Smooth muscle cell (in vitro differentiated cells): Measurements from ENCODE around the gene AZU1. TPM values are rescaled to one million over a fixed set of nuclear protein-coding genes. Genes with fewer than 3 reads are reported as not detected.

ENCODE experiments used
- DNase-seq: peaks from one replicate; lab custom pipeline; 2025; ENCODE audit not compliant: unreplicated experiment; lab: John Stamatoyannopoulos, UW
- H2AFZ ChIP-seq: fragments of 200-600 bp; sonication (generic); 2 replicates; pipeline ENCODE4 v1.6.0; 2016; ENCODE audit warnings: antibody characterized with exemption, low read depth, mild to moderate bottlenecking
- H3F3A ChIP-seq: fragments of 200-600 bp; sonication (generic); 2 replicates; pipeline ENCODE4 v1.6.0; 2017; ENCODE audit warnings: antibody characterized with exemption, low read depth
- H3K27ac ChIP-seq: fragments of 200-600 bp; sonication (generic); 2 replicates; pipeline ENCODE4 v1.5.1; 2016; ENCODE audit warnings: low read depth, mild to moderate bottlenecking
- H3K27me3 ChIP-seq: fragments of 200-600 bp; sonication (generic); 2 replicates; pipeline ENCODE4 v1.6.1; 2016; ENCODE audit warnings: low read depth, mild to moderate bottlenecking
- H3K36me3 ChIP-seq: fragments of 200-600 bp; sonication (generic); 2 replicates; pipeline ENCODE4 v1.5.1; 2016; ENCODE audit warnings: low read depth
- H3K4me1 ChIP-seq: fragments of 200-600 bp; sonication (generic); 2 replicates; pipeline ENCODE4 v1.5.1; 2016; ENCODE audit warnings: low read depth
- H3K4me2 ChIP-seq: fragments of 200-600 bp; sonication (generic); 2 replicates; pipeline ENCODE4 v1.6.0; 2016; ENCODE audit warnings: mild to moderate bottlenecking
- H3K4me3 ChIP-seq: fragments of 200-600 bp; sonication (generic); 2 replicates; pipeline ENCODE4 v1.5.1; 2016; ENCODE audit warnings: mild to moderate bottlenecking
- H3K79me2 ChIP-seq: fragments of 200-600 bp; sonication (generic); 2 replicates; pipeline ENCODE4 v1.6.0; 2016; ENCODE audit warnings: low read depth, mild to moderate bottlenecking
- H3K9ac ChIP-seq: fragments of 200-600 bp; sonication (generic); 2 replicates; pipeline ENCODE4 v1.6.0; 2016; ENCODE audit warnings: low read depth
- H3K9me3 ChIP-seq: fragments of 200-600 bp; sonication (generic); replicated peaks from 2 replicates; pipeline ENCODE4 v1.5.1; 2016; ENCODE audit warnings: low read depth
- H4K20me1 ChIP-seq: fragments of 200-600 bp; sonication (generic); 2 replicates; pipeline ENCODE4 v1.6.0; 2016; ENCODE audit warnings: low read depth
- CTCF ChIP-seq: fragments of 200-600 bp; sonication (generic); IDR thresholded peaks from 2 replicates; pipeline ENCODE4 v1.5.1; 2017; ENCODE audit warnings: borderline replicate concordance, mild to moderate bottlenecking, antibody characterized with exemption; ENCODE audit not compliant: insufficient read depth, poor library complexity, severe bottlenecking
- WGBS: methylation state at CpG from one replicate; pipeline ENCODE4 v1.1.7; 2016; ENCODE audit warnings: low lambda C conversion rate; 5-methylcytosine and 5-hydroxymethylcytosine counted together
- polyA plus RNA-seq: library from polyadenylated mRNA; unstranded; fragments of >200 nt; fragmentation: Nextera tagmentation; extraction: Ambion mirVana; gene quantifications from 2 replicates; pipeline ENCODE4 v1.2.1, GENCODE V29; 2016
- total RNA-seq: library from RNA; depleted of rRNA; stranded (reverse); fragments of >200 nt; gene quantifications from 2 replicates; pipeline ENCODE4 v1.2.3, GENCODE V29; 2014

AZU1 gene
- total and polyA plus RNA-seq, 2 experiments from 2014 or later, result 0.32 to 8.0 TPM

GRCh38 chr19:863315-863620 lies 35.6 kb downstream of the AZU1 start:
- Histone ChIP-seq H3K9ac (no peak overlapping the region), H2AFZ (no peak overlapping the region), H3K9me3 (no peaks in the 10 kb centered on the region), H3K79me2 (no peaks in the 10 kb centered on the region), H4K20me1 (no peaks in the 10 kb centered on the region), H3K4me3 (no peak overlapping the region), H3K27ac (no peak overlapping the region), H3K4me1 (no peaks in the 10 kb centered on the region), H3K36me3 (no peaks in the 10 kb centered on the region), H3K4me2 (no peak overlapping the region), H3F3A (no peaks in the 10 kb centered on the region), H3K27me3 (peaks cover 33% of the 10 kb centered on the region)
- WGBS, result 81% methylated on average over 7 of the region's 7 CpGs
- TF ChIP-seq CTCF, result no peak
- no peak for DNase-seq

- H3K27me3 ChIP-seq, result peaks cover 14% of the 10 kb centered on the region
- 92% methylated on average over 23 of the region's 38 CpGs for WGBS
- H3K79me2 ChIP-seq, result no peaks in the 10 kb centered on the region
- no peak for TF ChIP-seq CTCF
- no peak overlapping the region for H3K4me3 ChIP-seq
- no peaks in the 10 kb centered on the region for H3F3A ChIP-seq
- no peaks in the 10 kb centered on the region for H3K9me3 ChIP-seq
- H3K36me3 ChIP-seq, result no peaks in the 10 kb centered on the region
- no peak overlapping the region for H3K9ac ChIP-seq
- no peaks in the 10 kb centered on the region for H3K4me1 ChIP-seq
- peaks cover 18% of the 10 kb centered on the region for H4K20me1 ChIP-seq
- no peak overlapping the region for H2AFZ ChIP-seq
- H3K27ac ChIP-seq, result no peak overlapping the region
- H3K4me2 ChIP-seq, result no peak overlapping the region
- no peak for DNase-seq
Measured at GRCh38 chr19:866769-867300, 39.2 kb downstream of the AZU1 start.

DNA sequence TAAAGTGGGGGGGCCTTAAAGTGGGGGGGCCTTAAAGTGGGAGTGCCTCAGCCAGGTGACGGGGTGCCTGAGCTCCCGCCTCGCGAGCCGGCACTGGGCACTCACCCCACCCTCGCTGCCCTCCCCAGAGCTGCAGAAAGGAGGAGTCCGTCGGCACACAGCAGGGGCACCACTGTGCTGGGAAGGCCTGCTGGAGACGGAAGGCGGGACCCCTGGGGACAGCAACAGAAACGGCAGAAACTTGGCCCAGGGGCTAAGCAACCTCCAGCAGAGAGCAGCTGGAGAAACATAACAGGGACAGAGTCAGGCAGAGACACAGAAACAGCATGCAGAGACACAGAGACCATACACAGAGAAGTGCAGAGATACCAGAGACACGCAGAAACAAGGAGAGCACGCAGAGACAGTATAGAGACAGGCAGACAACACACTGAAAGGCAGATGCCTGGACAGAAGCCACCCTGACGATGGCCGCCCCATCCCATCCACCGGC lies 39.7 kb downstream of the AZU1 start:
- H3K9ac ChIP-seq, result no peak overlapping the region
- no peaks in the 10 kb centered on the region for H3K36me3 ChIP-seq
- H3K27ac ChIP-seq, result no peak overlapping the region
- peaks cover 18% of the 10 kb centered on the region for H4K20me1 ChIP-seq
- H3K4me1 ChIP-seq, result no peaks in the 10 kb centered on the region
- no peak overlapping the region for H2AFZ ChIP-seq
- no peaks in the 10 kb centered on the region for H3F3A ChIP-seq
- WGBS, result 94% methylated on average over 16 of the region's 16 CpGs
- H3K4me2 ChIP-seq, result no peak overlapping the region
- DNase-seq, result no peak
- no peaks in the 10 kb centered on the region for H3K9me3 ChIP-seq
- no peaks in the 10 kb centered on the region for H3K79me2 ChIP-seq
- H3K27me3 ChIP-seq, result peaks cover 10% of the 10 kb centered on the region
- no peak overlapping the region for H3K4me3 ChIP-seq
- TF ChIP-seq CTCF, result no peak

- Histone ChIP-seq H4K20me1 (peaks cover 18% of the 10 kb centered on the region), H3K79me2 (no peaks in the 10 kb centered on the region), H3K4me3 (no peak overlapping the region), H3F3A (no peaks in the 10 kb centered on the region), H3K4me1 (no peaks in the 10 kb centered on the region), H2AFZ (no peak overlapping the region), H3K9ac (no peak overlapping the region), H3K4me2 (no peak overlapping the region), H3K27ac (no peak overlapping the region), H3K36me3 (no peaks in the 10 kb centered on the region), H3K9me3 (no peaks in the 10 kb centered on the region), H3K27me3 (peaks cover 4% of the 10 kb centered on the region)
- TF ChIP-seq CTCF, result no peak
- DNase-seq, result no peak
- 97% methylated on average over 35 of the region's 39 CpGs for WGBS
Measured at GRCh38 chr19:867855-868457, 40.3 kb downstream of the AZU1 start.
